LoVo (cell line): ENCODE results near the gene TADA2B.
"Not testable (repeated sequence)": the region's sequence is repeated elsewhere in the genome, so short reads cannot be mapped to it uniquely, and the experiment has no call there.

Source experiments
- DNase-seq: peaks from one replicate; pipeline ENCODE4 v3.0.0-alpha.2; 2016; ENCODE audit warnings: low spot score

TADA2B gene

GRCh38 chr4:7079909-7080308 lies 36.7 kb downstream of the TADA2B start:
- DNase-seq = not testable (repeated sequence)

GRCh38 chr4:7083597-7084563 lies 40.7 kb downstream of the TADA2B start:
- DNase-seq = no peak

DNA sequence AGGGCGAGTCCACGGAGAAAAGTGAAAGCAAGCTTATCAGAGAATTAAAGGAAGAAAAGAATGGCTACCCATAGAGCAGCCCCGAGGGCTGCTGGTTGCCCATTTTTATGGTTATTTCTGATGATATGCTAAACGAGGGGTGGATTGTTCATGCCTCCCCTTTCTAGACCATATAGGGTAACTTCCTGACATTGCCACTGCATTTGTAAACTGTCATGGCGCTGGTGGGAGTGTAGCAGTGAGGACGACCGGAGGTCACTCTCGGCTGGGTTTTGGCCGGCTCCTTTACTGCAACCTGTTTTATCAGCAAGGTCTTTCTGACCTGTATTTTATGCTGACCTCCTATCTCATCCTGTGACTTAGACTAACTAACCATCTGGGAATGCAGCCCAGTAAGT lies 41.4 kb downstream of the TADA2B start:
- DNase-seq = not testable (repeated sequence)

DNA sequence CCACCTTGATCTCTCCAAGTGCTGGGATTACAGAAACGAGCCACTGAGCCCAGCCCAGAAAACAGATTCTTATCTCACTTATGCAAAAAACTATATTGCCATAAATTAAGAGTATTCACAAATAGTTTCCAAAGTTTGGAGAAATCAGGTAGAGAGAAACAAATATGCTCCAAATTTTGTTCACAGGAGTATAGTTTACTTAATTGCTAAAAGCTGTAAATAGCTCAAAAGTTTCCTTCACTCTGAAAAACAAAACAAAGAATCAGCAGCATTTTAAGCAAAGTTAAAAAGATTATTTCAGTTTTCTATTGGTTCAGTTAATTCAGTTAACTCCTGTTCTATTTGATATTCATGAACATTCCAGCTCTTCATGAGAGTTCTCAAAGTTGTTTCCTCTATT lies 43.2 kb downstream of the TADA2B start:
- DNase-seq = no peak

DNA sequence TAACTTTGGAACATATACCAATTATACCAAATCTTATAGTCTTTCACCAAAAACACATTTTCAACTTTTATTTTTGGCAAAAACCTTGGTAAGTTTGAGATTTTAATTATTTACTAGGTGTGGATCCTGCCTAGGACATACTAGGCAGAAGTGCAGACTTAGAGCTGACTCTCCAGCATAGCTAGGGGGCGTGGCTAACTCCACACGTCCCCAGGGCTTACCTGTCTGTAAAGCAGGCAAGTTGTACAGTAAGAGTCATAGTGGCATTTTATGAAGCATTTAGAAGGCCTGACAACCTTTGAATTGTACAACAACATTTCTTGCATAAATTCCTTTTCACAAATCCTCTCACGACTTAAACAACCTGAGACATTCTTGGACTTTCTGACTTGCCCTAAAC lies 43.9 kb downstream of the TADA2B start:
- DNase-seq = no peak

DNA sequence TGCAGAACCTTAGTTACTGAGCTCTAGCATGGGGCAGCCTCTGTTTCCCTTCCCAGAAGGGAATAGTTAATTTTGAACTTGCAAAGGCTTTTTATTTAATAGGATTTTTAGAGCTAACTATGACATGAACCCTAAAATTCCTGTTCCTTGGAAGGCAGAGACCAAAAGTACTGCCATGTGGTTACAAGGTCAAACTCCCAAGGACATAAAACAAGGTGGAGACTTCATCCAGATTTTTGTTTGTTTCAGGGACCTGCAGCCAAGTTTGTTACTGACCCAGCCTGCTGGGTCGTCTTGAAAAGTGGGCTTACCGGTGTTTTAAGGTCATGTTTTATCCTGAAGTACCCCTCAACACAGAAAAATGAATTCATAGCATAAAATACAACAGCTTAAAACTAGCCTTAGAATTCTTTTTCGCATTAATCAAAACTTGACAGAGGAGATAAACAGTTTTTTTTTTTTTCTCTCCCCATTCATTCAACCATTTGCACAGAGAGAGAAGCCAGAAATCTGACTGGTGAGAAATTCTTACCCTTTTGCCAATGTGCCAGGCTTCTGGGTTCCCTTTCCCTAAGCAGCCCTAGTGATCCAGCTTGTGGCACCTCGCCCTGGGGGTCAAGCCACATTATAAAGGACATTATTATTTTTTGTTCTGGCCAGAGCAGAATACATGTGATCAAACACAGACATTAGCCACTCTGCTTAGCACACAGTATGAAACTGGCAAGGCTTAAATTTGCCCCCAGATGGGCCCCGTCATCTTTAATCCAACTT lies 46.2 kb downstream of the TADA2B start:
- DNase-seq = no peak

- DNase-seq = no peak
These were observed 48.9 kb downstream of the TADA2B start for GRCh38 chr4:7092026-7092425.

DNA sequence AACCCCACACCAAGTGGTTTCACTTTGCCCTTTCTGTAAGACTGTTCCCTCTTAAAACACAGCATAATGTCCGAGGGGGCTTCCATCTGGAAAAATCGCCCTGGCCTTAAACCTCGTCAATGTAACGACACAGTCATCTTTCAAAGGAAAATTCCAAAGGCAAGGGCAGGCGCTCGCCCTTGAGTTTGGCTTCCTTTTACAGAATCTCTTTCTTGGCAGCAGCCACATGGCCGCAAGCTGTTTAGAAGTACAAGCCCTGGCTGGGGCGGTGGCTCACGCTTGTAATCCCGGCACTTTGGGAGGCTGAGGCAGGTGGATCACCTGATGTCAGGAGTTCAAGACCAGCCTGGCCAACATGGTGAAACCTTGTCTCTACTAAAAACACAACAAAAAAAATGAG lies 51.7 kb downstream of the TADA2B start:
- DNase-seq = no peak

DNA sequence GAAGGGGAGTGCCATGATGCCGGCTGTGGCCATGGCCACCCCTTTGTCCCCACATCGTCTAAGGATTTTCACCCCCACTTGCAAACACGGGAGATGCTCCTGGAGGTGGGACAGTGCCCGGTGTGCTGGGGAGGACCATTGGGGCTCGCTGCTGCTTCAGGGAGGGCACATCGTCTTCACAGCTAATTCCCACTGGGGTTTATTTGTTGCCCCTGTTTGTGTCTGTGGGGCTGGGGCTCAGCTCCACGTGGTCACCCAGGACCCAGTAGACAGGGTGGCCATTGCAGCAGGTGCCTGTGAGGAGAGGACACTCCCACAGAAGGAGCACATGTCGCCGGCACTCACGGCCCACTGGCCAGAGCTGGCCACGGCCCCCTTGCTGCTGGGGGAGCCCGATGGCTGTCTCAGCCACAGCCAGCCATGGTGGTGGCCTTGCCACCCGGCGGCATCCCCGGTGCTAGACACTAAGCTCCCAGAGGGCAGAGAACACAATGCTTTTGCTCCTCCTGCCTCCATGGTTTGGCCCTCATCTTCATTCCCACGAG lies 52.5 kb downstream of the TADA2B start:
- no peak for DNase-seq

- no peak for DNase-seq
These were observed 53.1 kb downstream of the TADA2B start for GRCh38 chr4:7096236-7096635.

DNA sequence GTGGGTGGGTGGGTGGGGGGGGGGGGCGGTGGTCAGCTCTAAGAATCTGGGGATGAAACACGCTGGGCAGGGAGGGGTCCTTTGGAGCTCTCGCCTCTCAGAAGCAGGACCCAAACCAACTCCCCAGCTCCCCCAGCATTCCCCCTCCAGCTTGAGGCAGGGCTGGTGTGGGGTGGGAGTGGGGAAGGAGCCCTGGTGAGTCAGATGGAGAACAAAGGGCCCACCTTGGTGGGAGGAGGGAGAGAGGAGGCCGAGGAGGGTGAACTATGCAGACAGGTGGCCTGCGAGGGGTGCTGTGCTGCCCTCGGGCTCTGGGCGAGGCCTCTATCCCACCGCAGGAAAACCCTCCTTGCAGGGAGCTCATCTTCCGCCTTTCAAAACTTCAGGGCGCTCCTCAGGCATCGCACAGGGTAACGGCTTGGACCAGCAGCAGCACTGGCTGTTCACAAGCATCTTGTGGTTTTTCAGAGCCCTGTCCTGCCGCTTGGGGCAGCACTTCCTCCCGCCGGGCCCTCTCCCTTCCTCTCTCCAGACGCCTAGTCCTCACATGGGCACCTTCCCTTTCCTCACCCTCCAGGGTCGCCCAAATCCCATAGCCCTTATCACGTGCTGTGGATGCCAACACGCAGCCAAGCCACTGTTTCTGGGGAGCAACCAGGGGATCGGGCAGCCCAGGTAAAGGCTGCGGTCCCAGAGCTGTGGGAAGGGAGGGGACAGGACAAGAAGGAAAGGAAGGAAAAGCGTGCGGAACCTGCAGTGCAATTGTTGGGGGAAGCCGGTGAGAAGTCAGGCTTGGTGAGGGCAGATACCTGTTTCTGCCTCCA lies 58.7 kb downstream of the TADA2B start:
- DNase-seq = peak; percentile 68

GRCh38 chr4:7102516-7102909 lies 59.3 kb downstream of the TADA2B start:
- DNase-seq = not testable (repeated sequence)

- DNase-seq = peak; percentile 88
These were observed 59.9 kb downstream of the TADA2B start for GRCh38 chr4:7103031-7103606.

- peak; percentile 58 for DNase-seq
These were observed 60.6 kb downstream of the TADA2B start for GRCh38 chr4:7103607-7104365.

DNA sequence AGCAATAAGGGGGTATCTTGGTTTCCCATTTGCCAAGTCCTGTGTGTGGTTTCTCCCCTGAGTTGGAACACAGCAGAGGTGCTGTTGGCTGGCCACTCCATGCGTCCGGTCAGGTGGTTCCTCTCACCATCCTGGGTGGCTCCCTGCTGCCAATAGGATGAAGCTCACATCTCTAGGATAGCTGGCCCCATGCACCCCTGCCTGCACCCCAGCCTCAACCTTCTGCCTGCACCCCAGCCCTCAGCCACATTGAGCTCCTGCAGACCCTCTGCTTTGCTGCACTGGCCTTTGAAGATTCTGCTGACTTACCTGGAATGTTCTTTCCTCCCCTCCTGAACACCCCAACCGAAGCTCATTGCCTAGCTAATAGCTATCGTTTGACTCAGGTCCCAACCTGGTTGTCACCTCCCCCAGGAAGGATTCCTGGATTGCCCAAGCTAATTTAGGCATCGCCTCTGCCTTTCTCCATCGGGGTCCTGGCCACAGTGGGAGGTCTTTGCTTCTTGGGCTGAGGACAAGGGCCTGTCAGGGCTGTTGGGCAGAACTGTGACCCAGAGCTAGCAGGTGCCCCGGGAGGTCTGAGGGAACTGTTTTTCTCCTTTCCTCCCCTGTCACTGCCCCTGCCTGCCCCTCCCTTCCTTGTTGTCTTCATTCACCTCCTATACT lies 61.3 kb downstream of the TADA2B start:
- DNase-seq = no peak

- no peak for DNase-seq
These were observed 62.1 kb downstream of the TADA2B start for GRCh38 chr4:7105276-7105675.

DNA sequence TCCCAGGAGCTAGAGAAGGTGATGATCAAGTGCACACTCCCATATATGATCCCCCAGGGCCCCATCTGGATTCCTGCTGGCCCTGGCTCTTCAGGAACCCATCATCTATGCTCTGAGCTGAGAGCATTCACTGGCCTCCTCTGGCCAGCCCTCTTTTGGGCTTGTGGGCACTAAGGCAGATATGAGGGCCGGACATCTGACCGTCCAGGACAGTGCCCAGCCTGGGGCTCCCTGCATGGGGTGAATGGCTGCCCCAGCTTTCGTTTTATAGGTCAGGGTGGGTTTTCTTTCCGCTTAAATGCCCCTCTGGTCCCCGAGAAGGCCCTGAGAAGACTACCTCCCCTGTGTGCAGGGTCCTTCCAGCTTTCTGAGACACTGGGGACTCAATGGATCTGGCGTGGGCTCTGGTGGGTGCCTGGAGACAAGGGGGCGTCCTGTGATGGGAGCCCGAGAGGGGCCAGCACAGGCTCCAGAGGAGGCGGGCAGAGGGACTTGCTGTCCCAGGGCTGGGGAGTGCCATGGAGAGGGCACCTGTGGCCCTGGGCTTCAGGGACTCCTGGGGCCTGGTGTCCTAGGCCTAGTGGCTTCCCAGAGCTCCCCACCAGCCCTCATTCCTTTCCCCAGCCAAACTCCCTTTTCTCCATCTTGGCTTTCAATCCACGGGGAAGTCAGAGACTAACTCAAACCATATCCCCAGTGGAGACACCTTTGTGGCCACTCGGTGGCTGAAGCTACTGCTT lies 64.2 kb downstream of the TADA2B start:
- no peak for DNase-seq
